IPS-20b (cell line): Measurements from ENCODE around the gene RPS6KA2.
"Not testable (repeated sequence)": the region's sequence is repeated elsewhere in the genome, so short reads cannot be mapped to it uniquely, and the experiment has no call there.

Source experiments
- H3K27ac ChIP-seq: one replicate; pipeline ENCODE4 v1.5.1; 2013; ENCODE audit warnings: low read length
- H3K27me3 ChIP-seq: 2 replicates; pipeline ENCODE4 v1.6.1; 2013; ENCODE audit warnings: mild to moderate bottlenecking, low read length, inconsistent platforms; ENCODE audit not compliant: insufficient read depth
- H3K36me3 ChIP-seq: 2 replicates; pipeline ENCODE4 v1.6.1; 2013; ENCODE audit warnings: low read depth, mild to moderate bottlenecking, inconsistent platforms, low read length, moderate library complexity; ENCODE audit not compliant: insufficient read depth
- H3K4me1 ChIP-seq: 2 replicates; pipeline ENCODE4 v1.6.1; 2013; ENCODE audit warnings: mild to moderate bottlenecking, control low read depth, inconsistent platforms, low read length, moderate library complexity; ENCODE audit not compliant: insufficient read depth
- H3K4me3 ChIP-seq: 2 replicates; pipeline ENCODE4 v1.5.1; 2013; ENCODE audit warnings: mild to moderate bottlenecking, low read length, inconsistent platforms
- H3K9ac ChIP-seq: 2 replicates; pipeline ENCODE4 v1.6.1; 2013; ENCODE audit warnings: low read depth, mild to moderate bottlenecking, inconsistent platforms, low read length, moderate library complexity
- H3K9me3 ChIP-seq: 2 replicates; pipeline ENCODE4 v1.6.1; 2013; ENCODE audit warnings: mild to moderate bottlenecking, low read depth, low read length, inconsistent platforms; ENCODE audit not compliant: insufficient read depth

Gene RPS6KA2

GRCh38 chr6:166405386-166405785 lies 221.7 kb downstream of the RPS6KA2 start:
- Histone ChIP-seq H3K9me3 (no peaks in the 10 kb centered on the region), H3K4me1 (peaks cover 5% of the 10 kb centered on the region), H3K36me3 (no peaks in the 10 kb centered on the region), H3K4me3 (no peak overlapping the region), H3K9ac (no peak overlapping the region), H3K27me3 (no peaks in the 10 kb centered on the region), H3K27ac (no peak overlapping the region)

GRCh38 chr6:166402582-166403277 lies 224.3 kb downstream of the RPS6KA2 start:
- peaks cover 8% of the 10 kb centered on the region; the same call in 1 of the 2 replicates for H3K4me1 ChIP-seq
- no peaks in the 10 kb centered on the region for H3K36me3 ChIP-seq
- H3K9me3 ChIP-seq: no peaks in the 10 kb centered on the region
- H3K27me3 ChIP-seq: no peaks in the 10 kb centered on the region
- H3K4me3 ChIP-seq: no peak overlapping the region
- no peak overlapping the region for H3K27ac ChIP-seq
- H3K9ac ChIP-seq: no peak overlapping the region

GRCh38 chr6:166400649-166401250 lies 226.3 kb downstream of the RPS6KA2 start:
- H3K36me3 ChIP-seq, H3K9ac ChIP-seq, H3K9me3 ChIP-seq, H3K4me3 ChIP-seq, H3K27ac ChIP-seq, H3K4me1 ChIP-seq, H3K27me3 ChIP-seq: not testable (repeated sequence)

- peaks cover 8% of the 10 kb centered on the region; the same call in 1 of the 2 replicates for H3K4me1 ChIP-seq
- no peaks in the 10 kb centered on the region for H3K27me3 ChIP-seq
- no peak overlapping the region for H3K9ac ChIP-seq
- no peak overlapping the region for H3K4me3 ChIP-seq
- H3K27ac ChIP-seq: no peak overlapping the region
- no peaks in the 10 kb centered on the region for H3K9me3 ChIP-seq
- no peaks in the 10 kb centered on the region for H3K36me3 ChIP-seq
Measured at GRCh38 chr6:166400181-166400580, 226.9 kb downstream of the RPS6KA2 start.

- H3K4me1 ChIP-seq: peaks cover 8% of the 10 kb centered on the region; the same call in 1 of the 2 replicates
Measured at GRCh38 chr6:166398348-166398747, 228.7 kb downstream of the RPS6KA2 start.

GRCh38 chr6:166397849-166398248 lies 229.2 kb downstream of the RPS6KA2 start:
- Histone ChIP-seq H3K36me3 (no peaks in the 10 kb centered on the region), H3K27me3 (no peaks in the 10 kb centered on the region; the same call in 1 of the 2 replicates), H3K9ac (no peak overlapping the region), H3K4me1 (peaks cover 8% of the 10 kb centered on the region; the same call in 1 of the 2 replicates), H3K4me3 (no peak overlapping the region), H3K9me3 (no peaks in the 10 kb centered on the region), H3K27ac (no peak overlapping the region)

More at GRCh38 chr6:166398348-166398747, 228.7 kb downstream of the RPS6KA2 start:
- Histone ChIP-seq H3K9ac (no peak overlapping the region), H3K9me3 (no peaks in the 10 kb centered on the region), H3K27me3 (no peaks in the 10 kb centered on the region; the same call in 1 of the 2 replicates), H3K27ac (no peak overlapping the region), H3K4me3 (no peak overlapping the region), H3K36me3 (no peaks in the 10 kb centered on the region)

- H3K9me3 ChIP-seq: no peaks in the 10 kb centered on the region
- H3K4me1 ChIP-seq: peaks cover 8% of the 10 kb centered on the region; the same call in 1 of the 2 replicates
- no peaks in the 10 kb centered on the region; the same call in 1 of the 2 replicates for H3K27me3 ChIP-seq
- no peaks in the 10 kb centered on the region for H3K36me3 ChIP-seq
- H3K9ac ChIP-seq: no peak overlapping the region
- no peak overlapping the region for H3K27ac ChIP-seq
- H3K4me3 ChIP-seq: no peak overlapping the region
Measured at GRCh38 chr6:166395778-166396177, 231.3 kb downstream of the RPS6KA2 start.

- H3K27me3 ChIP-seq: no peaks in the 10 kb centered on the region; the same call in 1 of the 2 replicates
- H3K4me1 ChIP-seq: peaks cover 9% of the 10 kb centered on the region; the same call in 1 of the 2 replicates
- H3K27ac ChIP-seq: no peak overlapping the region
- H3K36me3 ChIP-seq: no peaks in the 10 kb centered on the region
- no peaks in the 10 kb centered on the region for H3K9me3 ChIP-seq
- H3K4me3 ChIP-seq: no peak overlapping the region
- no peak overlapping the region for H3K9ac ChIP-seq
Measured at GRCh38 chr6:166395351-166395750, 231.7 kb downstream of the RPS6KA2 start.

- H3K27ac ChIP-seq: no peak overlapping the region
Measured at GRCh38 chr6:166394036-166394892, 232.8 kb downstream of the RPS6KA2 start.

GRCh38 chr6:166393535-166393823 lies 233.6 kb downstream of the RPS6KA2 start:
- H3K9ac ChIP-seq: no peak overlapping the region
- no peaks in the 10 kb centered on the region; the same call in 1 of the 2 replicates for H3K27me3 ChIP-seq
- H3K36me3 ChIP-seq: no peaks in the 10 kb centered on the region
- H3K9me3 ChIP-seq: no peaks in the 10 kb centered on the region
- H3K4me1 ChIP-seq: peaks cover 5% of the 10 kb centered on the region; the same call in 1 of the 2 replicates
- H3K27ac ChIP-seq: no peak overlapping the region
- no peak overlapping the region for H3K4me3 ChIP-seq

More at GRCh38 chr6:166394036-166394892, 232.8 kb downstream of the RPS6KA2 start:
- peaks cover 12% of the 10 kb centered on the region; the same call in 1 of the 2 replicates for H3K4me1 ChIP-seq
- no peaks in the 10 kb centered on the region for H3K36me3 ChIP-seq
- H3K4me3 ChIP-seq: no peak overlapping the region
- H3K9ac ChIP-seq: no peak overlapping the region
- no peaks in the 10 kb centered on the region for H3K9me3 ChIP-seq
- H3K27me3 ChIP-seq: no peaks in the 10 kb centered on the region; the same call in 1 of the 2 replicates

- H3K4me1 ChIP-seq, H3K27ac ChIP-seq, H3K4me3 ChIP-seq, H3K36me3 ChIP-seq, H3K27me3 ChIP-seq, H3K9me3 ChIP-seq, H3K9ac ChIP-seq: not testable (repeated sequence)
Measured at GRCh38 chr6:166392755-166393534, 234.1 kb downstream of the RPS6KA2 start.
